ENCODE data around the gene LTA4H.

LTA4H gene

GRCh38 chr12:96060041-96060440 lies 24.7 kb upstream of the LTA4H start:
- in situ Hi-C loops (cut with MboI; ENCODE audit: low sequenced_read_pairs) = loop anchor here (10.0 kb wide), 1 partner anchor 455 kb away; no protein-coding TSS in a partner anchor

- in situ Hi-C loops (cut with MboI; ENCODE audit: low sequenced_read_pairs) = no loop called here
Measured at GRCh38 chr12:96057986-96058553, 22.7 kb upstream of the LTA4H start.

GRCh38 chr12:96056646-96057455 lies 21.5 kb upstream of the LTA4H start:
- in situ Hi-C loops (cut with MboI; ENCODE audit: low sequenced_read_pairs) = no loop called here

DNA sequence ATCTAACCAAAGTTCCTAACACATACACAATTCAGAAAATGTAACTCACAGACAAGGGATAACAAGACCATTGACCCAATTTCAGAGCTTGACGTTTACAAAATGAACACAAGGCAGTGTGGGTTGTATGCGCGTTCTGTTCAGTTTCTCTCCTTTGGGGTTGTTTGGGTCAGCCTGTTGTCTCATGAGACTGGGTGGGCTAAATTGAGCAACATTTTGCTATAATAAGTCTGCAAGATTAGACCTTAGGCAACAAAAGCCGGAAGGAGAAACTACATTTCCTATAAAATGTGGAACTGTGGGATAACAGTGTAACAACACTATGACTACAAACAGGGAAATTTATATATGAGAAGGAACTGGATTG lies 18.8 kb upstream of the LTA4H start:
- in situ Hi-C loops (cut with MboI; ENCODE audit: low sequenced_read_pairs) = no loop called here

DNA sequence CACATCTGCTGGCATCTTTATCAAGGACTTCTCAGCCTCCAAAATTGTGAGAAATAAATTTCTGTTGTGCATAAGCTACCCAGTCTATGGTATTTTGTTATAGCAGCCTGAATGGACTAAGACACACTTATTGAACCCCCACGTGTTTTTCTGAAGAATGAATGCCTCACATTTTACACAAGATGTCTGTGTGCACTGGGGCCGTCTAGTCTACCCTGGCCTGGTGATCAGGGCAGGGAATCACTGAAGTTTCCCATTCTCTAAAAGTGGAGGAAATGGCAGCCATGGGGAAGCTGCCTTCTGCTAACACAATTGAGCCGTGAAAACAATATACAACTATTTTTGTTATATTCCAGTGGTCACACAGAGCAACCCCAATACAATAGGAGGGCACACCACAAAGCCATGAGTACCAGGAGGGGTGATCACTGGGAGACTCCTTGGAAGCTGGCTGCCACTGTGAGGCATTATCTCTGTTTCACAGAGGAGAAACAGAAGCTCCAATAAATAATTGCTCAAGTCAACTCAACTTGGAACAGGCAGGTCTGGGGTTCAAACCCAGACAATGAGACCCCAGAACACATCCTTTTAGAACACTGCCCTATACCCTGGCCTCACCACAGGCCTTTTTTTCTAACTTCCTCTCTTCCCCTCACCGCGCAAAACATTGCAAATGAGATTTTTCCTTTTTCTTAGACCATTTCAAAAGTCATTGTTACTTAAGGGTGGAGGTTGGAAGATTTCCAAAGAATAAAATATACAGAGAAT lies 18.3 kb upstream of the LTA4H start:
- in situ Hi-C loops (cut with MboI; ENCODE audit: low sequenced_read_pairs) = no loop called here

DNA sequence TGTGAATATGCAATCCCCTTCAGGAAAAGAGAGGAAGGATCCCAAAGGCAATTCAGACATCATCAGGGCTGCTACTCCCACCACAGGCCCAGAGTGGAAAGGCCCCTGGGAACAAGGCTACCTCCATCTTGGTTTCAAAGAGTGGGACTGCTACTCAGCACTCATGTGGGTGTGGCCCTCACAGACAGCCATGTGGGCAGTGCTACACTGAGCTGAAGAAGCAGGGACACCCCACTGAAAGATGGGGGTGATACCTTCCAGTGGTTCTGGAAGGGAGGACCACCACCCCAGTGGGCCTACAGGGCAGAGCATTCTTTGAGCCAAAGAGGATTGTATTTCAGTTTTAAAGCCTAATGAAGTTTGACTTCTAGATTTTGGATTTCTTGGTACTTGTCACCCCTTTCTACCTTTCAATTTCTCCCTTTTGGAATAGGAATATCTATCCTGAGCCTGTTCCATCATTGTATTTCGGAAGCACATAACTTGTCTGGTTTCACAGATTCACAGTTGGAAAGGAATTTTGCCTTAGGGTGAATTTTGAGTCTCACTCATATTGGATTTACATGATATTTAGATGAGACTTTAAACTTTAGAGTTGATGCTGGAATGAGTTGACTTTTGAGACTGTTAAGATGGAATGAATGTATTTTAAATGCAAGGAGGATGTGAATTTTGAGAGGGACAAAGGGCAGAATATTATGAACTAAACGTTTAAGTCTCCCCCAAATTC lies 16.5 kb upstream of the LTA4H start:
- in situ Hi-C loops (cut with MboI; ENCODE audit: low sequenced_read_pairs) = no loop called here

DNA sequence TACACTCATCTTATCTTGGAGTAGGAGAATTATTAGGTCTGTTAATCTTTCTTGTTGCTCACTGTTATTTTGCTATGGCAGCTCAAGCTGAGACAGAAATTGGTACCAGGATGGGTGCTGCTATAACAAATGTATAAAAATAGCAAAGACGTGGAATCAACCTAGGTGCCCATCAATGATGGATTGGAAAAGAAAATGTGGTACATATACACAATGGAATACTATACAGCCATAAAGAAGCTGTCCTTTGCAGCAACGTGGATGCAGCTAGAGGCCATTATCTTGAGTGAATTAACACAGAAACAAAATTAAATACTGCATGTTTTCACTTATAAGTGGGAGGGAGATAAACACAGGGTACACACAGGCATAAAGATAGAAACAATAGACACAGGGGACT lies 14.8 kb upstream of the LTA4H start:
- in situ Hi-C loops (cut with MboI; ENCODE audit: low sequenced_read_pairs) = no loop called here

DNA sequence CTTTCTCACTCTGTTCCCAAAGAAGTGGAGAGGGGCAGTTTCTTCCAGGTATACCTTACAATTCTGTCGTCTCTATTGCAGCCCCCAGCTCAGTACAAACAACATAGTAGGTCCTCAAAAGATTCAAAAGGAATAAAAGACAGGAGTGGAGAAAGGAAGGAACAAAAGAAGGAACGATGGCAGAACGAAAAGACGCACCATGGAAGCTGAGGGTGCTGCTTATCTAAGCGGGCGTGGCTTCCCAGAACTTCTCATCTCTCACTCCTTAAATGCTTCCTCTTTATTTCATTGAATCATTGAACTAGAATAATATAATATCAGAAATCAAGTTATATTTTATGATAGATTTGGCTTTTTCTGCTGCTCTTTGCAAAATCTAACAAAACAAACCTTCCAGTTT lies 13.7 kb upstream of the LTA4H start:
- in situ Hi-C loops (cut with MboI; ENCODE audit: low sequenced_read_pairs) = no loop called here

- in situ Hi-C loops (cut with MboI; ENCODE audit: low sequenced_read_pairs) = no loop called here
Measured at GRCh38 chr12:96048393-96048969, 13.1 kb upstream of the LTA4H start.

DNA sequence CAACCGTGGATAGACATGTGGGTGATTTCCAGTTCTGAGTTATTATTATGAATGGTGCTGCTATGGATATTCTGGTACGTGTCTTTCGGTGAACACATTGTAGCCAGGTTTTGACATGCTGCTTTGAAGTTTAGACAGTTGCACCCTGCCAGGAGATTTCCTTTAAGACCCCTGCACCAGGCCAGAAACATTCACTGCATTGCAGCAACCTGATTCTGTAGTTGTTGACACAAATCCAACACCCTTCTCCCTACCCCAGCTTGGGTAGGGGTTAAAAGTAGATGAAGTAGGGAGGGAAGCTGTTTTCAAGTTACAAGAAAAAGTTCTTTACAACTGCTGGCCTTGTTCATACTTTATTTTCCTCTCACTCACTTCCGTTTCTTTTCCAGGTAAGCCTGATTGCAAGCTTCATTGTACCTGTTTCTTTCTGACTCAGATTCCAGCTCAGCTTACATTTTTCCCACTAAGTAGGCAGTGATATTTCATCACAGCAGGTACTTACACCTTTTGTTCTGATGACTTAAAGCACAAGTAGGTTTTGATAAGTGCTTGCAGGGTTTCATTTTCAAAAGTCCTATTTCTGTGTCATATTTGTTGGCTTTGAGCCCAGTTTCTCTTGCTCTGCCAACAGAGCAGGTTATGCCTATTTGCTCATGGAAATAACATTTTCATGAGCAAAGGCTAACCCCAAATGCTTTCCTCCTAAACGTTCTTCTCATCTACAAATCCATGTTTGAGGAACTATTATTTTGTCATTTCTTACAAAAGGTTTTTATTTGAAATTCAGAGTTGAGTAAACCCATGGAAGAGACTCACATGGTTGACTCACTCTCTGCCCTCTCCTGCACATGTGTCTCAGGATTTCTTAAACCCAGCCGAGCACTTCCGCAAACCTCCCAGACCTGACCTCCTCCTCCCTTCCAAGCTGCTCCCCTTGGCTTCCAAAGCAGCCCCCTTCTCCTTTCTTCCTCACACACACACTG lies 12.1 kb upstream of the LTA4H start:
- in situ Hi-C loops (cut with MboI; ENCODE audit: low sequenced_read_pairs) = no loop called here

DNA sequence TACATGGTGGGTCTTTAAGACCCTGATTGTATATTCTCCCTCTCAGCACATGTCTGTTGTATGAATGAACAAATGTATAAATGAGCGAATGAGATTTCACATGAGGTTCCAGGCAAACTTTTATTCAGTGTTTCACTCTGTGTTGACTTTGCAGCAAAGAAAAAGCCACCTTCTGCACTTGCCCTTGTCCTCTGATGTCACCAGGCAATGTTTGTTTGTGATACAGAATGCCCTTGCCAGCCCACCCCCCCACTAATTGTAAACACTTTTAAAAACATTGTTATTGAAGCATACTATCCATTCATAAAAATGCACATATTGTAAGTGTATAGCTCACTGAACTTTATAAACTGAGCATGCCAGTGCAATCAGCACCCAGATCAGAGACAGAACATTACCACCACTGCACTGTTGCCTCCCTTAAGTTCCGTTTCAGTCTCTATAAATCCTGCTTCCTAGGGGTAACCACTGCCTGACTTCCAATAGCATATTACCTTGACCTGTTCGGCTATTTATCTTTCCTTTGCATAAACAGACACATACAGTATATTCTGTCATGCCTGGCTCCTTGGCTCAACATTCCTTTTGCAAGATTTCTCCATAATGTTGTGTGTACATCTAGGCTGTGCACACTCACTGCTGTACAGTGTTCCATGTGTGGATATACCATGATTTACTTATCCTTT lies 11.3 kb upstream of the LTA4H start:
- in situ Hi-C loops (cut with MboI; ENCODE audit: low sequenced_read_pairs) = no loop called here

DNA sequence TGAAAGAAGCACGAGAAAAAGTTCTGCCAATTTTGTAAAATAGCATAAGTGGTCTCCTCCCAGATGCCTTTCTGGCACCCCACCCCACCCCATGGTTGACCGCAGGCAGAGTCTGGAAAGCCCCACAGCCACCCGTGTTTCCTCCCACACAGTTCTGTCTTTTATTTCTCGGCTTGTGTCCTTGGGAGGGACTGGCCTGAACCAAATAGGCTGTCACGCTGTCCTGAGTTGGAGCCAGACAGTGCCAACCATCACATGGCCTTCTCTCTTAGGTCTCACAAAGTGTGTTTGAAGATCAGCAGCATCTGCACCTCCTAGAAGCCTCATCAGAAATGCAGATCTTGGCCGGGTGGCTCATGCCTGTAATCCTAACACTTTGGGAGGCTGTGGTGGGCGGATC lies 10.2 kb upstream of the LTA4H start:
- in situ Hi-C loops (cut with MboI; ENCODE audit: low sequenced_read_pairs) = no loop called here

DNA sequence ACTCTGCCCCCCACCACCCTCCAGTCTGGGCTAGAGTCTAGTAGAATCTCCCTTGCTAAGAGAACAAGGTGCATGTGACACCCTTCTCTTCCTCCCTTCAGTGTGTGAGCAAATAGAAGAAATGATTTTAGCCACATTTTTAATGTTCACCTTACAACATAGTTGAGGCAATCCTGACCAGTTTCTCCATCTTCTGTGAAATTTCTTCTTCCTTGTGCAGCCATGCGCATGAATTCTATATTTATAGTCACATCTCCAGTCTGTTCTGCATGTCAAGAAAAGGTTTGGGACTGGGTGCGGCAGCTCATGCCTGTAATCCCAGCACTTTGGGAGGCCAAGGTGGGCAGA lies 9.5 kb upstream of the LTA4H start:
- in situ Hi-C loops (cut with MboI; ENCODE audit: low sequenced_read_pairs) = no loop called here

DNA sequence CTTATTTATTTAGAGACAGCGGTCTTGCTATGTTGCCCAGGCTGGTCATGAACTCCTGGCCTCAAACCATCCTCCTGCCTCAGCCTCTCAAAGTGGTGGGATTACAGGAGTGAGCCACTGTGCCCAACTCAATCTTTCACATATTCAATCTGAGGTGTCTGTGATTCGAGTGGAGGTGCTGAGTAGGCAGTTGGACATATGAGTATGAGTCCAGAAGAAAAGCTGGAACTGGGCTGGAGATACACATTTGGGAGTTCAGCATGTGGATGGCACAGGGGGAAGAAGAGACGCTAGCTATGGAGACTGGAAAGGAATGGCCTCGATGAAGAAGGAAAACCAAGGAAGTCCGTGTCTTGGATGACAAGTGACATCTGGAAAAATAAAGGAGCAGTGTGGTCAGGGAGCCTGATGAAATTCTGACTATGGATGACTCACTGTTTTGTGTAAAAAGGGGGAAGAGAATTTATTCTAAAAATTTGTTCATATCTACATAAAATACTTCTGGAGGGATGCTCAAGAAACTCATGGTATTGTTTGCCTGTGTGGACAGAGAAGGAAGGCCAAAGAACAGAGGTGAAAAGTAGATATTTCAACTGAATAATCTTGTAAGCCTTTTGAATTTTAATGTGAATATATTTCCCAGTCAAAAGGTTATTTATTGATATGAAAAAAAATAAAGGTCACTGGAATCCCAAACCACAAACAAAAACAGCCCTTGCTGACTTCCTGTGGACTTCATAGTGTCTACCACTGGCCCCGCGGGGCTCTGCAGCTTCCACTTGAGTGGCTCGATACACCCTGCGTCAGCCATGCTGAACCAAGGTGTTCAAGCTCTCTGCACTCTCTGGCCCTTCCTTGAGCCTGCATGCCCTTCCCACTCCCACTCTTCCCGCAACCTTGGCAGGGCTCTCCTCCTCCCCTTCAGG lies 8.9 kb upstream of the LTA4H start:
- in situ Hi-C loops (cut with MboI; ENCODE audit: low sequenced_read_pairs) = no loop called here

GRCh38 chr12:96041181-96041580 lies 5.8 kb upstream of the LTA4H start:
- in situ Hi-C loops (cut with MboI; ENCODE audit: low sequenced_read_pairs) = no loop called here

GRCh38 chr12:96040305-96041133 lies 5.1 kb upstream of the LTA4H start:
- in situ Hi-C loops (cut with MboI; ENCODE audit: low sequenced_read_pairs) = no loop called here

DNA sequence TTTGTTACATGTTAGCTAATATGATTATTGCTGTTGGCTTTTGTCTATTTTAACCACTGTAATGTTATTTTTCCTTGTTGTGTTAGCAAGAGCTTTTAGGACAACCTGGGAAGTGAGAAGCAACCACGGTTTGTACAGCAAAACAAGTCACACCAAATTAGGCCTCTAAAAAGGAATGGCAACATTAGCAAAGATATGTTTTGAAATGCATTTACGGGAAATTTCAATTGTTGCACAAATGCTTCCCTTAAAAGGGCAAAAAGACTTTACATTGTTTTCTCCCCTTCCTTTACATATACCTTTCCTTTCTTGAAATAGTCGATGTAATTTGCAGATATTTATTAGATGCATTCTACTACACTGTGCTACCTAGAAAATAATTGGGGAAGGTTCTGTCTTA lies 4.1 kb upstream of the LTA4H start:
- in situ Hi-C loops (cut with MboI; ENCODE audit: low sequenced_read_pairs) = no loop called here

Data from HL-60/S4 (cell line).